Prostate gland (tissue), 2 donors: ENCODE data around the gene PLCE1. TPM values are rescaled to one million over a fixed set of nuclear protein-coding genes. Genes with fewer than 3 reads are reported as not detected.

ENCODE experiments used
- DNase-seq: peaks from one replicate; pipeline ENCODE4 v3.0.0-alpha.2; 2019; ENCODE audit warnings: low spot score
- H3K27ac ChIP-seq, 2 donors: fragments of 200-600 bp; sonication (generic); 2 replicates each; pipeline ENCODE4 v1.5.1; 2017 to 2019
- H3K27me3 ChIP-seq: fragments of 200-600 bp; sonication (generic); replicated peaks from 2 replicates; pipeline ENCODE4 v1.5.1; 2019; ENCODE audit not compliant: insufficient read depth
- H3K36me3 ChIP-seq, 2 donors: fragments of 200-600 bp; sonication (generic); 1 replicate in 1 of 2; 2 replicates in 1 of 2; pipeline versions ENCODE4 v1.5.1 to v1.8.1; 2017 to 2019
- H3K4me1 ChIP-seq: fragments of 200-600 bp; sonication (generic); replicated peaks from 2 replicates; pipeline ENCODE4 v1.5.1; 2019
- H3K4me3 ChIP-seq, 2 donors: fragments of 200-600 bp; sonication (generic); 2 replicates each; pipeline ENCODE4 v1.5.1; 2017 to 2019
- H3K9me3 ChIP-seq: fragments of 200-600 bp; sonication (generic); 2 replicates; pipeline ENCODE4 v1.5.1; 2017
- POLR2A ChIP-seq: fragments of 450-650 bp; IDR thresholded peaks from one replicate; pipeline ENCODE4 v1.6.1; 2016; ENCODE audit warnings: antibody characterized with exemption, mild to moderate bottlenecking
- POLR2AphosphoS5 ChIP-seq: sonication (generic); formaldehyde crosslinking; IDR thresholded peaks from one replicate; pipeline ENCODE4 v1.6.1; 2017; ENCODE audit warnings: antibody characterized with exemption
- WGBS: methylation state at CpG from one replicate; pipeline ENCODE4 v1.1.5; 2018; 5-methylcytosine and 5-hydroxymethylcytosine counted together
- intact Hi-C: fragments of 100-400 bp; cut with DNase I; formaldehyde crosslinking; loops from one replicate; pipeline ENCODE4 v1.14.2; 2022
- total RNA-seq, 2 donors: library from RNA; depleted of rRNA; stranded (reverse); fragments of >200 nt; gene quantifications; one replicate each; pipeline ENCODE4 v1.1.0, GENCODE V29; 2016
- TF ChIP-seq, protein P1 (sequence below), 4 experiments: fragments of 200-600 bp in 2 of 4; fragments of 450-650 bp in 2 of 4; sonication (generic) in 2 of 4; IDR thresholded peaks; 1 replicate in 3 of 4; 2 replicates in 1 of 4; pipeline ENCODE4 v1.5.1; 2016 to 2019; ENCODE audit warnings: antibody characterized with exemption in 4 of 4, mild to moderate bottlenecking in 2 of 4, moderate library complexity in 2 of 4

Gene PLCE1
- total RNA-seq, 2 donors from 2014 or later = 3.5 to 5.2 TPM

DNA sequence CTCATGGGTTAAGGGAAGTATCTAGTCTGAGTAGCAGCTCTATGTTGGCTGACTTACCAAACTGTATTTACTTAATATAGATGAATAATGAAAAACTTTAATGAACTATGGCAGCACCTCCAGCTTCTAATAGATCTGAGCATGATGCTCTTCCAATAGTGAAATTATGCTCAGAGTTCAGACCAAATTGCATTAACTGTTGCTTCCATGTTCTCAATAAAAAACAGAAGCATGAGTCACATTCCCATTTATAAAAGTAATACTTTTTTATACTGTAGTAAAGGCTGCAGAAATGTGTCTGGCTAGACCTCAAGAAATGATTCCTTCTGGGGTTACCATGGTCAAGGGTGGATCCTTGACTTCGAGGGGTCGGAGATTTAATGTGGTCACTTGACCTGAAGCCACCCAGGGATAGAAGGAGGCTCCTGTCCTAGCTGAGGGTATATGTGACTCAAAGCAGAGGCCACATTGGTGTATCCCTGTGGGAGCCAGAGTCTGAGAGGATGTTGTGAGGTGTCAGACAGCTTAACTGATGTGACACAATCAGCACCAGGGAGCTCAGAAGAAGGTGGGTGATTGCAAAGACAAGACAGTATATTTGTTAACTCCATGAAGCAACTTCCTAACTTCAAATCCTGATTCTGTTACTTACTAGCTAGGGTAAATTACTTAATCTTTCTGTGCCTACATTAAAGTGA is 19.8 kb upstream of the PLCE1 start:
- Histone ChIP-seq H3K9me3 (no peaks in the 10 kb centered on the region), H3K27me3 (no peaks in the 10 kb centered on the region), H3K4me1 (no peaks in the 10 kb centered on the region), H3K27ac (no peak overlapping the region), H3K36me3 (no peaks in the 10 kb centered on the region), H3K4me3 (no peak overlapping the region)
- WGBS = 70% methylated on average over 2 of the region's 2 CpGs
- intact Hi-C loops = no loop called here
- DNase-seq = no peak
- TF ChIP-seq POLR2A (no peak), POLR2AphosphoS5 (no peak)

DNA sequence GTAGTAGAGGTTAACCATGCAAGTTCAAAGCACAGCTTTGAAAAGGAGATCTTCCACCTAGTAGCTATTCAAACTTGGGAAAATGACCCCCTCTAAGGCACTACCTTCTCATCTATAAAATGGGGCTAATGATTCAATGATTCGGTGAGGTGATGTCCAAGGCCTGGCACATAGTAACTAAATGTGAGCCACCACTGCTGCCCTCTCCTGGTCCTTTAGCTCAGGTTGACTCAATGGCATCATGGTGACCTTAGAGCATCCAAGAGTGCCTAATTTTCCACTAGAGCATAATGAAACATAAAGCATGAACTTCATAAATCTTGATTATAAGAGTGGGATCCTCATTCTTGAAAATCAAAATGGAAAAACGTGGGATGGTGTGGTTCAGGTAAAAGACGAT is 16.3 kb upstream of the PLCE1 start:
- intact Hi-C loops = no loop called here
- Histone ChIP-seq H3K4me3 (no peak overlapping the region), H3K36me3 (no peaks in the 10 kb centered on the region), H3K9me3 (no peaks in the 10 kb centered on the region), H3K27me3 (no peaks in the 10 kb centered on the region), H3K4me1 (no peaks in the 10 kb centered on the region), H3K27ac (no peak overlapping the region)
- TF ChIP-seq, protein P1, sequence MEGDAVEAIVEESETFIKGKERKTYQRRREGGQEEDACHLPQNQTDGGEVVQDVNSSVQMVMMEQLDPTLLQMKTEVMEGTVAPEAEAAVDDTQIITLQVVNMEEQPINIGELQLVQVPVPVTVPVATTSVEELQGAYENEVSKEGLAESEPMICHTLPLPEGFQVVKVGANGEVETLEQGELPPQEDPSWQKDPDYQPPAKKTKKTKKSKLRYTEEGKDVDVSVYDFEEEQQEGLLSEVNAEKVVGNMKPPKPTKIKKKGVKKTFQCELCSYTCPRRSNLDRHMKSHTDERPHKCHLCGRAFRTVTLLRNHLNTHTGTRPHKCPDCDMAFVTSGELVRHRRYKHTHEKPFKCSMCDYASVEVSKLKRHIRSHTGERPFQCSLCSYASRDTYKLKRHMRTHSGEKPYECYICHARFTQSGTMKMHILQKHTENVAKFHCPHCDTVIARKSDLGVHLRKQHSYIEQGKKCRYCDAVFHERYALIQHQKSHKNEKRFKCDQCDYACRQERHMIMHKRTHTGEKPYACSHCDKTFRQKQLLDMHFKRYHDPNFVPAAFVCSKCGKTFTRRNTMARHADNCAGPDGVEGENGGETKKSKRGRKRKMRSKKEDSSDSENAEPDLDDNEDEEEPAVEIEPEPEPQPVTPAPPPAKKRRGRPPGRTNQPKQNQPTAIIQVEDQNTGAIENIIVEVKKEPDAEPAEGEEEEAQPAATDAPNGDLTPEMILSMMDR (IDR thresholded peaks at IDR 0.05) = no peak
- TF ChIP-seq POLR2A (no peak), POLR2AphosphoS5 (no peak)
- no peak for DNase-seq
- 78% methylated on average over 3 of the region's 3 CpGs for WGBS

DNA sequence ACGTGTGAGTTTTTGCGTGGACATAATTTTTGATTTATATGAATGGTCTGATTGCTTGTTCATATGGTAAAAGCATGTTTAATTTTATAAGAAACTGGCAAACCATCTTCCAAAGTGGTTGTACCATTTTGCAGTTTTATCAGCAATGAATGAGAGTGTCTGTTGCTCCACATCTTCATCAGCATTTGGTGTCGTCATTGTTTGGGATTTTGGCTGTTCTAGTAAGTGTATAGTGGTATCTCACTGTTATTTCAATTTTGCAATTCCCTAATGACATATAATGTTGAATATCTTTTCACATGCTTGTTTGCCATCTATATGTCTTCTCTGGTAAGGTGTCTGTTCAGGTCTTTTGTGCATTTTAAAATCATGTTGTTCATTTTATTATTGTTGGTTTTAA is 13.2 kb upstream of the PLCE1 start:
- Histone ChIP-seq H3K27ac (no peak overlapping the region), H3K9me3 (no peaks in the 10 kb centered on the region), H3K27me3 (no peaks in the 10 kb centered on the region), H3K4me3 (no peak overlapping the region), H3K36me3 (no peaks in the 10 kb centered on the region), H3K4me1 (no peaks in the 10 kb centered on the region)
- 93% methylated on average over 3 of the region's 3 CpGs for WGBS
- TF ChIP-seq POLR2AphosphoS5 (no peak), POLR2A (no peak)
- TF ChIP-seq, protein P1 (IDR thresholded peaks at IDR 0.05) = no peak
- intact Hi-C loops = no loop called here
- DNase-seq = no peak

DNA sequence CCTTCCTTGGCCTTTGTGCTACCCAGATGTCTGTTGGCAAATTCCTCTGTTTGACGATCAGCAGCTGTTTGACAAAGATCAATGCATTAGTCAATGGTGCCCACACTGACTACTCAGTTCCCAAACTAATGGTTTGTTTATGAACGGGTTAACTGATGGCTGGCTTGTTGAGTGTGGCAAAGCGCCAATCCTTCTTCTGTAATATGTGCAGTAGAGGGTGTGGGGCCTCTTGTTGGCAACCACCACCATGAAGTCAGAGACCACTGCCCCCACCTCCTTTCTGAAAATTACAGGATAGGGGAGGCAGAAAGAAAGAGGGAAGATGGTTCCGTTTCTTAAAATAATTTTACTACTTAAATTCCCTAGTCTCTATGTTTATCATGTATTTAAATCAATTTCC is 2.6 kb upstream of the PLCE1 start:
- H3K27ac ChIP-seq = no peak overlapping the region
- DNase-seq = no peak
- H3K27me3 ChIP-seq = no peaks in the 10 kb centered on the region
- H3K9me3 ChIP-seq = no peaks in the 10 kb centered on the region
- 54% methylated on average over 4 of the region's 4 CpGs for WGBS
- no peaks in the 10 kb centered on the region for H3K4me1 ChIP-seq
- intact Hi-C loops = no loop called here
- TF ChIP-seq POLR2AphosphoS5 (no peak), POLR2A (no peak)
- TF ChIP-seq, protein P1 (IDR thresholded peaks at IDR 0.05) = no peak
- H3K4me3 ChIP-seq = no peak overlapping the region
- H3K36me3 ChIP-seq = no peaks in the 10 kb centered on the region

DNA sequence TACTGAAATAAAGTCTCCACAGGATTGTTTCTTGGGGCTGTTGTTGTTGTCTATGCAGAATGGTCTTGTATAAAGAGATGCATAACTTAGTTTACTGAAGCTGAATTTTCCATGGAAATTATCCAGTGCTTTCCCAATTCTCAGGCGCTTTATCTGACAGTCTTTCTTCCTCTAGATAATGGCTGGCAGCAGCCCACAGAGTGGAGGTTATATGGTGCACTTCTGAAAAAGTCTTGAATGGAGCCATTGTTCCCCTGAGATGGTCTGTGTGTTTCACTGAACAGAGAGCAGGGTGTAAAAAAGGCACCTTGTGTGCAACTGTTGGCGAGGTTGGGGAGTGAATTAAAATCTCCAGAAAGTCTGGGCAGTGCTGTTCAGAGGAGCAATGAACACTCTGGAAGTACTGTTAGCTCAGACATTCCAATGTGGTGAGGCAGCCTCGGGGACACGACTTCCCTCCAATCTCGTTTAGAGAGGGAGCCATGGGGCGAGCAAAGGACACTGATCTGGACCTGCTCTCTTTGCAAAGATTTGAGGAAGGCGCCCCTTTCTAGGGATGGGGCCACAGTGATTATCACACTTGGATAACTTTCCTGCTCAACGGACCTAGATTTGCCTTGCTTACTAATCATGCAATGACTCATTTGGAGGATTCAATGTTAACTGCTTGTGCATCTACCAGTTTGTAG is 2.0 kb upstream of the PLCE1 start:
- DNase-seq = peak; percentile 27
- Histone ChIP-seq H3K4me3 (no peak overlapping the region), H3K27ac (no peak overlapping the region), H3K9me3 (no peaks in the 10 kb centered on the region), H3K4me1 (no peaks in the 10 kb centered on the region), H3K36me3 (no peaks in the 10 kb centered on the region), H3K27me3 (no peaks in the 10 kb centered on the region)
- WGBS = 18% methylated on average over 8 of the region's 8 CpGs
- TF ChIP-seq, protein P1 (IDR thresholded peaks at IDR 0.05) = no peak
- peak; percentile 16 for TF ChIP-seq POLR2AphosphoS5
- TF ChIP-seq POLR2A = no peak
- intact Hi-C loops = no loop called here
